Measurements from ENCODE around the gene PRKCE. TPM values are rescaled to one million over a fixed set of nuclear protein-coding genes. Genes with fewer than 3 reads are reported as not detected.

PRKCE gene
- total RNA-seq, 1 experiment from 2014 or later, result 12.1 TPM

GRCh38 chr2:45753381-45753780 is 101.9 kb downstream of the PRKCE start:
- ChIA-PET CTCF (no interaction called here), POLR2A (interaction anchor here (0.6 to 1.1 kb wide), 2 partner anchors 26 to 40 kb away, joined by 3 read pairs; no protein-coding TSS in a partner anchor)
- TF ChIP-seq CTCF (IDR thresholded peaks at IDR 0.05; ENCODE audit: unreplicated experiment), result no peak
- H3K9me3 Mint-ChIP-seq (ENCODE audit: unreplicated experiment), result no peaks in the 10 kb centered on the region
- intact Hi-C loops (cut with micrococcal nuclease), result no loop called here
- no peaks in the 10 kb centered on the region for H3K27me3 Mint-ChIP-seq (ENCODE audit: insufficient read depth, unreplicated experiment)
- H3K4me3 Mint-ChIP-seq (ENCODE audit: unreplicated experiment), result no peak overlapping the region
- peaks cover 6% of the 10 kb centered on the region for H3K36me3 Mint-ChIP-seq (ENCODE audit: insufficient read depth, unreplicated experiment)
- no TSS peak for BruUV-seq (replicated peaks)
- no peak overlapping the region for H3K27ac Mint-ChIP-seq (ENCODE audit: low read depth, unreplicated experiment)
- DNase-seq (ENCODE audit: unreplicated experiment), result no peak
- peaks cover 11% of the 10 kb centered on the region for H3K4me1 Mint-ChIP-seq (ENCODE audit: insufficient read depth, unreplicated experiment)

GRCh38 chr2:45754131-45755010 is 102.9 kb downstream of the PRKCE start:
- no peak overlapping the region for H3K4me3 Mint-ChIP-seq (ENCODE audit: unreplicated experiment)
- peaks cover 11% of the 10 kb centered on the region for H3K4me1 Mint-ChIP-seq (ENCODE audit: insufficient read depth, unreplicated experiment)
- BruUV-seq (replicated peaks), result no TSS peak
- ChIA-PET POLR2A (interaction anchor here (0.6 to 1.1 kb wide), 2 partner anchors 25 to 39 kb away, joined by 3 read pairs; no protein-coding TSS in a partner anchor), CTCF (interaction anchor here (0.7 kb wide), 1 partner anchor 311 kb away, joined by 3 read pairs; no protein-coding TSS in a partner anchor)
- H3K36me3 Mint-ChIP-seq (ENCODE audit: insufficient read depth, unreplicated experiment), result peaks cover 6% of the 10 kb centered on the region
- no peaks in the 10 kb centered on the region for H3K27me3 Mint-ChIP-seq (ENCODE audit: insufficient read depth, unreplicated experiment)
- H3K27ac Mint-ChIP-seq (ENCODE audit: low read depth, unreplicated experiment), result no peak overlapping the region
- intact Hi-C loops (cut with micrococcal nuclease), result no loop called here
- DNase-seq (ENCODE audit: unreplicated experiment), result no peak
- H3K9me3 Mint-ChIP-seq (ENCODE audit: unreplicated experiment), result no peaks in the 10 kb centered on the region
- TF ChIP-seq CTCF (IDR thresholded peaks at IDR 0.05; ENCODE audit: unreplicated experiment), result no peak

GRCh38 chr2:45755585-45756335 is 104.3 kb downstream of the PRKCE start:
- Mint-ChIP-seq H3K4me1 (ENCODE audit: insufficient read depth, unreplicated experiment) (peaks cover 10% of the 10 kb centered on the region), H3K36me3 (ENCODE audit: insufficient read depth, unreplicated experiment) (peaks cover 6% of the 10 kb centered on the region), H3K27ac (ENCODE audit: low read depth, unreplicated experiment) (no peak overlapping the region), H3K4me3 (ENCODE audit: unreplicated experiment) (no peak overlapping the region), H3K9me3 (ENCODE audit: unreplicated experiment) (no peaks in the 10 kb centered on the region), H3K27me3 (ENCODE audit: insufficient read depth, unreplicated experiment) (no peaks in the 10 kb centered on the region)
- intact Hi-C loops (cut with micrococcal nuclease), result no loop called here
- DNase-seq (ENCODE audit: unreplicated experiment), result no peak
- BruUV-seq (replicated peaks), result no TSS peak
- POLR2A ChIA-PET, result no interaction called here
- CTCF ChIA-PET, result interaction anchor here (0.7 kb wide), 1 partner anchor 28 kb away, joined by 3 read pairs; no protein-coding TSS in a partner anchor
- no peak for TF ChIP-seq CTCF (IDR thresholded peaks at IDR 0.05; ENCODE audit: unreplicated experiment)

GRCh38 chr2:45758018-45758417 is 106.5 kb downstream of the PRKCE start:
- no peak for TF ChIP-seq CTCF (IDR thresholded peaks at IDR 0.05; ENCODE audit: unreplicated experiment)
- ChIA-PET CTCF (no interaction called here), POLR2A (no interaction called here)
- Mint-ChIP-seq H3K4me3 (ENCODE audit: unreplicated experiment) (no peak overlapping the region), H3K4me1 (ENCODE audit: insufficient read depth, unreplicated experiment) (peaks cover 6% of the 10 kb centered on the region), H3K36me3 (ENCODE audit: insufficient read depth, unreplicated experiment) (peaks cover 6% of the 10 kb centered on the region), H3K9me3 (ENCODE audit: unreplicated experiment) (no peaks in the 10 kb centered on the region), H3K27ac (ENCODE audit: low read depth, unreplicated experiment) (no peak overlapping the region), H3K27me3 (ENCODE audit: insufficient read depth, unreplicated experiment) (no peaks in the 10 kb centered on the region)
- no peak for DNase-seq (ENCODE audit: unreplicated experiment)
- no TSS peak for BruUV-seq (replicated peaks)
- intact Hi-C loops (cut with micrococcal nuclease), result no loop called here

Measured in MCF 10A (cell line).